HG02973 (cell line): ENCODE results near the gene POLR2H.

Experiments
- ATAC-seq: cut with Tn5 transposase; IDR thresholded peaks from one replicate; pipeline ENCODE4 v1.9.1; 2021; ENCODE audit warnings: moderate library complexity; ENCODE audit not compliant: unreplicated experiment

Gene POLR2H

GRCh38 chr3:184361532-184361931, at the start of gene POLR2H, which contains the start of gene CLCN2:
POLR2H (plus strand) TSS chr3:184361710; CDS start chr3:184363493, 1,783 bp downstream.
CLCN2 (minus strand) TSS chr3:184361605; CDS start chr3:184361479, 126 bp downstream.
- ATAC-seq, result no peak

- peak; percentile 78 for ATAC-seq
These were observed 47.2 kb upstream of the POLR2H start, which contains the start of gene EIF4G1 for GRCh38 chr3:184314363-184314699. EIF4G1 (plus strand) TSS chr3:184314606; CDS start chr3:184315797, 1,191 bp downstream.

- peak; percentile 39 for ATAC-seq
These were observed 46.6 kb upstream of the POLR2H start for GRCh38 chr3:184314700-184315542.

- no peak for ATAC-seq
These were observed 46.0 kb upstream of the POLR2H start for GRCh38 chr3:184315543-184315867.

GRCh38 chr3:184315871-184316661, 45.4 kb upstream of the POLR2H start:
- no peak for ATAC-seq

- no peak for ATAC-seq
These were observed 44.7 kb upstream of the POLR2H start for GRCh38 chr3:184316792-184317191.

GRCh38 chr3:184317201-184317600, 44.3 kb upstream of the POLR2H start:
- no peak for ATAC-seq

- no peak for ATAC-seq
These were observed 41.4 kb upstream of the POLR2H start for GRCh38 chr3:184320104-184320445.

GRCh38 chr3:184321666-184322065, 39.8 kb upstream of the POLR2H start:
- ATAC-seq, result no peak

GRCh38 chr3:184322731-184323487, 38.6 kb upstream of the POLR2H start:
- no peak for ATAC-seq

GRCh38 chr3:184323696-184324095, 37.8 kb upstream of the POLR2H start:
- no peak for ATAC-seq

- ATAC-seq, result no peak
These were observed 36.2 kb upstream of the POLR2H start for GRCh38 chr3:184325269-184325668.

GRCh38 chr3:184325715-184326369, 35.7 kb upstream of the POLR2H start:
- ATAC-seq, result no peak

- ATAC-seq, result no peak
These were observed 34.3 kb upstream of the POLR2H start for GRCh38 chr3:184327171-184327570.

- no peak for ATAC-seq
These were observed 33.0 kb upstream of the POLR2H start for GRCh38 chr3:184328516-184328915.

- ATAC-seq, result no peak
These were observed 29.0 kb upstream of the POLR2H start for GRCh38 chr3:184332370-184333090.

GRCh38 chr3:184333190-184333589, 28.3 kb upstream of the POLR2H start:
- ATAC-seq, result no peak

- no peak for ATAC-seq
These were observed 27.8 kb upstream of the POLR2H start for GRCh38 chr3:184333700-184334099.

GRCh38 chr3:184334470-184335158, 26.9 kb upstream of the POLR2H start:
- ATAC-seq, result no peak

GRCh38 chr3:184335291-184335660, 26.2 kb upstream of the POLR2H start:
- ATAC-seq, result no peak
